Endometrial microvascular endothelial cells (primary cell): ENCODE results near the gene CWC22. TPM values are rescaled to one million over a fixed set of nuclear protein-coding genes. Genes with fewer than 3 reads are reported as not detected.

Source experiments
- in situ Hi-C: cut with HindIII; loops from 2 replicates; pipeline ENCODE4 v1.10.0; 2017; ENCODE audit warnings: low sequenced_read_pairs, low pct_unique_long_range_greater_than_20kb; ENCODE audit errors: inconsistent ontology term
- total RNA-seq: library from RNA; depleted of rRNA; stranded (reverse); fragments of >200 nt; gene quantifications from one replicate; pipeline ENCODE4 v1.2.3, GENCODE V29; 2015; ENCODE audit errors: inconsistent ontology term

The CWC22 gene
- total RNA-seq, 1 donor from 2014 or later: 17.1 TPM

DNA sequence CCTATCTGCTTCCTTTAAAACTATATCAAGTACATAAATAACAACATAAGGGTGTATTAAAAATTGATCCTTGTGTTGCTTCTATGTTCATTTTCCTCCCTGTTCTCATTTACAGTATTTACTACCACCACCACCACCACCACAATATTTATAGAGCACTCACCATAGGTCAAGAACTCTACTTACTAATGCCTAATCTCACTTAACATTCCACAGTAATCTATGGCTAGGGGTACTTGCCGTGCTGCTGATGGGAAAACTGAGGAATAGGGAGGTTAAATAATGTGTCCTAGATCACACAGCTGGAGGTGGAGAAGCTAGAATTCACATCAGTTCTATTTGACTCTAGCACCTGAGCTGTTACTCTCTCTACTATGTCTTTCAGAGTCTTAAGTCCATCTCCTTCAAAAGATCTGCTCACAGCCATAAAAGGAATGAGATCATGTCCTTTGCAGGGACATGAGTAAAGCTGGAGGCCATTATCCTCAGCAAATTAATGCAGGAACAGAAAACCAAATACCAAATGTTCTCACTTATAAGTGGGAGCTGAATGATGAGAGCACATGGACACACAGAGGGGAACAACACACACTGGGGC lies 91.6 kb downstream of the CWC22 start:
- in situ Hi-C loops: no loop called here

DNA sequence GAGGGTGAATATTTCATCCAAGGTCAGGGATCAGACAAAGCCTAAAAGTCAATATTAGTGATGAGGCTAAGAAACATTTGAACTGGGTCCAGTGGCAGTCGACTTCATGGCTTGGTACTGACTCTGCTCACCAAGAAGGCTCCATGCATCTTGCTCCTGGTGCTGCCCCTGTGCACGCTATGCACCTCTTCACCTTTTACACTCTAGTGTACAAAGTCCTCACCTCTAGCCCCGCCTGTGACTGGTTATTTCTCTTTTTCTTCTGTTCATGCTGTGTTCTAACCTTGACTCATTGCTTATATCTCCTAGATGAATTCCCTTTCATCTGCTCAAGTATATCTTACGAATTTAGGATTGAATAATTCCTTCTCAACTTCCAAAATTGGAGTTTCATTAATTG lies 93.3 kb downstream of the CWC22 start:
- in situ Hi-C loops: no loop called here

DNA sequence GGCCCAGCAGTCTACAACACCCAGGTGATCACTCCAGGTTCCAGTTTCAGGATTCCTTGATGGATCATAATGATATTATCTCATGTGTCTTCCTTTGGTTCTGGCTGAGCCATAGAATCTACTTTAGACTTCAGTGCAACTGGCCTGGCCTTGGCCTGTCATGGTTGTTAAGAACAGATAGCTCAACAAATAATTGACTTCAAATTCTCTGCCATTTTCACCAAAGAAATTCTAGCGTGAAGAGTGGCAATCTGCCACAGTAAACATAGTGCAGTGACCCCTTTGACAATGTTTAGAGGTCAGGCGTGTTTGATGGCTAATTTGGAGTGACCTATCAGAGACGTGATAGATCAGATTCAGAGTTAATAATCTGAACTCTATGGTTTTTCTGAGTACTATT lies 95.5 kb downstream of the CWC22 start:
- in situ Hi-C loops: no loop called here

DNA sequence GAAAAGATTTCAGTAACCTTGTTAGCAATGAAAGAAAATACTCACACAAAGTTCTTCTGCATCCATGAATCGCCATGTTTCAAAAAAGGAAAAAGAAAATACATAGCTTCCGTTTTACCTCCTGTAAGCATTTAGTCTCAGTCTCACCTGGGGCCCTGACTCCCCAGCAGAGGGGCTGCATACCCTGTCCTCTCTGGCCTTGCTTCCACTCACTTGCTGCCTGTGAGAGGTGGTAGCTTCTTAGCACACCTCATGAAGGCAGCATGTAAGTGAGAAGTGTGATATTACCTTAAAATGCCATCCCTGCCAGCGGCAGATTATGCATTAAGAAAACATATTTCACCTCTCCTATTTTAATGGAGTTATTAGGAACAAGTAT lies 96.4 kb downstream of the CWC22 start:
- in situ Hi-C loops: no loop called here

DNA sequence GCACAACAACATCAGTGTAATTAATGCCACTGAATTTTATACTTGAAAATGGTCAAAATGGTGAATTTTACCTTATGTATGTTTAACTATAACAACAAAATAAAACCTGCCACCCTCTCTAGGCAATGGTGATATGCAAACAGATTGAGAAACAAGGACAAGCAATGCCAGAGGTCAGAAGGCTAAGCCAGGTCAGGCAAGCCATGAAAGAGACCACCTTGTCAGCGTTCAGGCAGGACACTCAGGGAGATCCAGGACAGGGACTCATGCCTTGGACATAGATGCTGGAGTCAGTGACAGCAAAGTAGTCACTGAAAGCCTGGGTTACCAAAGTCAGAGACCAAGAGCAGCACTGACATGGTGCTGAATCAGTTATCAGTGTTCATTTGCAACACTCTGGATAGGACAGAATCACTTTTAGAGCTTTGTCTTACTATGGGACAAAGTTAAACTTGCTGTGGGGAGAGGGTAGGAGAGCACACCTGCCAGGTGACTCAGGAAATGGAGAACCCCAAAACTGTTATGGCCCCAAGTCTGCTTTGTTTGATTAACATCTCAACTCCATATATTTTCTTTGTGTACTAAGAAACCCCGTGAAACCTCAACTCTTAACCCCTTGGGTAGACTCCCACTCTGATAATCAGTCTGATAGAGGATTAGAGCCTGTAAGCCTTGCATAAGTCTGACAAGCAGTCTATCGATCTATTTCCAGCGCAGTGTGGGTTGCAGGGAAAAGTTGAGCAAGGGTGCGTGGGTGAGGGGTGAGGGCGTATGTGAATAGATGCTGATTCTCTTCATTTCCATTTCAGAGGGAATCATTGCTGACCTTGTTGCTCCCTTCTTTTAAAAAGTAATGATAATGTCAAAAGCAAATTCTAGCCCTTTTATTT lies 97.0 kb downstream of the CWC22 start:
- in situ Hi-C loops: no loop called here

DNA sequence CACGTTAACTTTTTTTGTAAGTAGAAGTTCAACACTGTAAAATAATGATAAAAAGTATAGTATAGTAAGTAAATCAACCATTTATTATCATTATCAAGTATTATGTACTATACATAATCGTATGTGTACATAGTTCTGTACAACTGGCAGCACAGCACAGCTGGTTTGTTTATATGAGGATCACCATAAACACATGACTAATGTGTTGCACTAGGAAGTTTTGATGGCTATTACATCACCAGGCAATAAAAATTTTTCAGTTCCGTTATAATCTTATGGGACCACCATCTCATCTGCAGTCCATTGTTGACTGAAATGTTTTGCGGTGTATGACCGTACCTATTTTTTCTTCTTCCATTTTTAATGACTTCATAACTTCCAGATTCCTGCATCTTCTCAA lies 106.4 kb downstream of the CWC22 start:
- in situ Hi-C loops: no loop called here

DNA sequence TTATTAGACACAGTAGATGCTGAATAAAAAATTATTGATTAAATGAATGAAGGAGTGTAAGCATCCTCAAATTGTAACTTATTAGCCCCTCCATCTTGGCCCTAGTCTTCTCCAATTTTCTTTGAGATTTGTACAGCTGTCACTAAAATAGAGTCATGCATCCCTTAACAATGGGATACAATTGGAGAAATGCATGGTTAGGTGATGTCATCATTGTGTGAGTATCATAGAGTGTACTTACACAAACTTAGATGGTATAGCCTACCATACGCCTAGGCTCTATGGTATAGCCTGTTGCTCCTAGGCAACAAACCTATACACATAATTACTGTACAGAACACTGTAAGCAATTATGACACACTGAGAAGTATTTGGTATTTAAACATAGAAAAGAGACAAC lies 107.4 kb downstream of the CWC22 start:
- in situ Hi-C loops: no loop called here

DNA sequence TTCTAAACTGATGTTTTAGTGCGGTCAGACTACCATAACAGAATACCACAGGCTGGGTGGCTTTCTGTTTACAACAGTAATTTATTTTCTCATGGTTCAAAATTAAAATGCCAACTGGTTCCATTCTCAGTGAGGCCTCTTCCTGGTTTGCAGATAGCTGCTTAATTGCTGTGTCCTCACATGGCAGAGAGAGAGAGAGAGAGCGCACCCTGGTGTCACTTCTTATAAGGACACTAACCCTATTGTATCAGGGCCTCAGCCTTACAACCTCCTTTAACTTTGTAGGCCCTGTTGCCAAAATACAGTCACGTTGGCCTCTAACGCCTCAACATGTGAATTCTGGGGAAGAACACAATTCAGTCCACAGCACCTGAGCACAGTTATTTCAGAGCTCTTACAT lies 108.2 kb downstream of the CWC22 start:
- in situ Hi-C loops: no loop called here

Other genes with a start within 250 kb of the CWC22 start
- gene ZNF385B, start 145.7 kb downstream of the CWC22 start, total RNA-seq: not detected